GM18861 (cell line): ENCODE results near the gene CACNA2D2.
"Not testable (repeated sequence)": the region's sequence is repeated elsewhere in the genome, so short reads cannot be mapped to it uniquely, and the experiment has no call there.

Source experiments
- ATAC-seq: cut with Tn5 transposase; IDR thresholded peaks from one replicate; pipeline ENCODE4 v1.9.1; 2021; ENCODE audit not compliant: unreplicated experiment

Gene CACNA2D2

GRCh38 chr3:50530001-50530970 is 26.9 kb upstream of the CACNA2D2 start:
- no peak for ATAC-seq

GRCh38 chr3:50525987-50526386 is 22.6 kb upstream of the CACNA2D2 start:
- no peak for ATAC-seq

GRCh38 chr3:50525191-50525910 is 21.9 kb upstream of the CACNA2D2 start:
- no peak for ATAC-seq

GRCh38 chr3:50524746-50525145 is 21.3 kb upstream of the CACNA2D2 start:
- ATAC-seq, result no peak

GRCh38 chr3:50523279-50523811 is 19.9 kb upstream of the CACNA2D2 start:
- no peak for ATAC-seq

DNA sequence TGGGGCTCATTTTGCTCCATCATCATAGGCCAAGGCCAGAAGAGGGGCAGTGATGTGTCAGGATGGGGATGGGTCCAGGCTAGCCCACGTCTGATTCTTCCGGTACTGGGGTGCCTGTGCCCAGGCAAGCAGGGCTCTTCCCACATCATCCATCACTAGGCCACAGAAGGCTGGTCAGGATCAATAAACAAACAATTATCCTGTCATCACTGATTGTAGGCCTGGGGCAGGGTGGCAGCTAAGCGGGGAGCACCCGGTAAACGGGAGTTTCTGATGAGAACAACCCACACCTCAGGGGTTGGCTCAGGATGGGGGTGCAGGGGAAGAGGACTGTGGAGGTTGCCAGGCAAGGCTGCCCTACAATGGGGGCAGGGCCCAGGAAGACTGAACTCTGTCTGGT is 18.1 kb upstream of the CACNA2D2 start:
- ATAC-seq, result no peak

GRCh38 chr3:50520849-50521248 is 17.4 kb upstream of the CACNA2D2 start:
- no peak for ATAC-seq

GRCh38 chr3:50519471-50520089 is 16.1 kb upstream of the CACNA2D2 start:
- no peak for ATAC-seq

- ATAC-seq, result no peak
Measured at GRCh38 chr3:50518436-50518835, 15.0 kb upstream of the CACNA2D2 start.

DNA sequence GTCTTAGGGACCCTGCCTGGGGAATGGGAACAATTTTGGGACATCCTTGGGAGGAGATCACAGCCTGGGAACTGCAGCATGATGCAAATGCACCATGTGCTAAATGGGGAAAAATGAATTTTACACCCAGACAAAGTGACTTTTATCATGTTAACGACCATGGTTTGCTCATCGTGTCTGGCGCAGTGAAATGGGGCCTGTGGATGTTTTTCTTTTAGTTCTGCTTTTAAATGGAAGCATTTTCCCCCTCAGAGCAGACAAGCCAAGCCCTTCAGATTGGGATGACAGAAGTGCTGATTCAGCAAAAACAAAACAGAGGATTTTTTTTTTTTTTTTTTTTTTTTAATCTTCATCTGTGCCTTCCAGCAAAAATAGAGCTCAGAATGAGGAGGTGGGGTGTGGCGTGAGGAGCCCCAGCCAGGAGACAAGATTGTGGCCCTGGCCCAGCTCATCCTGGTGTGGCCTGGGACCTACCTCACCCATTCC is 14.3 kb upstream of the CACNA2D2 start:
- no peak for ATAC-seq

GRCh38 chr3:50516440-50516871 is 13.0 kb upstream of the CACNA2D2 start:
- ATAC-seq, result no peak

- ATAC-seq, result no peak
Measured at GRCh38 chr3:50515565-50516439, 12.4 kb upstream of the CACNA2D2 start.

- ATAC-seq, result not testable (repeated sequence)
Measured at GRCh38 chr3:50512908-50513307, 9.5 kb upstream of the CACNA2D2 start.

DNA sequence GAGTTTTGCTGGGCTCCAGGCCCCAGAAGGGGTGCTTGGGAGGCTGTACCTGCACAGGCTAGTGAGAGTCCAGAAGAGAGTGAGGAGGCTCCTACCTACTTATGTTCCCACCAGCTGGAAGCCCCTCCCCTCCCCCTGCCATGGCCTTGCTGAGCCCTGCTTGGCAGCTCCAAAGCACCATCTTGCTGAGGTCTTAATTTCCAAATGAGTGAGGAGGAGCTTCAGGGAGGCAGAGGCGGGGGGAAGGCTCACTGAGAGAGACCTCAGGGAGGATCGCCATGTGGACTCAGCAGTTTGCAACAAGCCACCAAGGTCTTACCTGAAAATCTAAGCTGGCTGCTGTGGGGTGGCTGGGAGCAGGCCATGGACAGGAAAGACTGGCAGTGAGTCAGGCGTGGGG is 8.7 kb upstream of the CACNA2D2 start:
- ATAC-seq, result no peak

DNA sequence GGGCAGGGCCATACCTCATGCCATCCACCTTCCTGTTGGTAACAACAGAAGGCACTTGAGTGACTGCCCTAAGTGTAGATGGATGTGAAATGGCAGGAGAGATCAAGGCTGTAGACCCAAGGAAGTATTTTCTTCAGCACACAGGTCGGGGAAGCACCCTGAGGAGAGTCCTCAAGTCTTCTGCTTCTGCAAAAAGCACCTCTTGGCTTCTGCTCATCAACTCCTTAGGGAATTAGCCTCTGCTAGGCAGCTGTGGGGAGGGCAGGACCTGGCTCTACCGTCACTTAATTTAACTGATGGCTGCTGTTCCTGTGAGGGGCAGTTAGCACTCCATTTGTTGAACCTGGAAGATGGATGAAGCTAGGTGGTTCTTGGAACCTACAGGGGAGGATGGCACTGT is 6.9 kb upstream of the CACNA2D2 start:
- ATAC-seq, result no peak

DNA sequence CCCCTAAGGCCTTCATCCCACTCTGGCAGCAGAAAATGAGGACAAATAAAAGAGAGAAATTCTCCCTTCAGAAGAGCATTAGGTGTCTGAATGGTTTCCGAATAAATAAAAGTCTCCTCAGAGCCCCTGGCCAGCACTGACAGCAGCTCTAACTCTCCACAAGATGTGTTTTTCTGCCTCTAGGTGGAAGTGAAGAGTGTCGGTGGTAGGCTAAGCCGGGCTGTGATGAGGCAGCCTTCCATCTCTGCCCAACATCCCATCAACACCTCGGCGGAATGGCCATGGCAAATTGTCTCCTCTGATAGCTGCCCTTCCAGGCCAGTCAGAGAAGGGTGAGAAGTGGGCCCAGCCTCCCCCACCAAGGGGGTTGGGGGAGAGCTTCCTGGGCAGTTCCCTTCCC is 6.3 kb upstream of the CACNA2D2 start:
- no peak for ATAC-seq

- ATAC-seq, result no peak
Measured at GRCh38 chr3:50508821-50509220, 5.4 kb upstream of the CACNA2D2 start.

- ATAC-seq, result no peak
Measured at GRCh38 chr3:50506169-50506568, 2.7 kb upstream of the CACNA2D2 start.

- ATAC-seq, result no peak
Measured at GRCh38 chr3:50504681-50505080, 1.2 kb upstream of the CACNA2D2 start.
